MM.1S (cell line): ENCODE data around the gene FAHD2B.
"Not testable (repeated sequence)": the region's sequence is repeated elsewhere in the genome, so short reads cannot be mapped to it uniquely, and the experiment has no call there.

ENCODE experiments used
- DNase-seq: peaks from one replicate; pipeline ENCODE4 v3.0.0-alpha.2; 2015
- H2AFZ ChIP-seq: fragments of 300-600 bp; sonication (generic); 2 replicates; pipeline ENCODE4 v1.6.0; 2016; ENCODE audit warnings: antibody characterized with exemption, low read length
- H3F3A ChIP-seq: fragments of 300-600 bp; sonication (generic); 2 replicates; pipeline ENCODE4 v1.6.1; 2016; ENCODE audit warnings: mild to moderate bottlenecking, antibody characterized with exemption, low read length, moderate library complexity, mixed read lengths; ENCODE audit not compliant: insufficient read depth
- H3K27ac ChIP-seq: fragments of 300-600 bp; sonication (generic); 2 replicates; pipeline ENCODE4 v1.5.1; 2016; ENCODE audit warnings: mild to moderate bottlenecking, low read length
- H3K27me3 ChIP-seq: fragments of 300-600 bp; sonication (generic); replicated peaks from 2 replicates; pipeline ENCODE4 v1.6.0; 2016; ENCODE audit warnings: low read length; ENCODE audit not compliant: insufficient read depth
- H3K36me3 ChIP-seq: fragments of 300-600 bp; sonication (generic); replicated peaks from 2 replicates; pipeline ENCODE4 v1.6.1; 2016; ENCODE audit warnings: mild to moderate bottlenecking, low read length, mixed read lengths; ENCODE audit not compliant: insufficient read depth
- H3K4me1 ChIP-seq: fragments of 300-600 bp; sonication (generic); 2 replicates; pipeline ENCODE4 v1.6.1; 2016; ENCODE audit warnings: low read length, mixed read lengths
- H3K4me2 ChIP-seq: fragments of 300-600 bp; sonication (generic); 2 replicates; pipeline ENCODE4 v1.6.0; 2016; ENCODE audit warnings: low read depth, low read length
- H3K4me3 ChIP-seq: fragments of 300-600 bp; sonication (generic); 2 replicates; pipeline ENCODE4 v1.5.1; 2016; ENCODE audit warnings: low read length, mixed read lengths
- H3K79me2 ChIP-seq: fragments of 300-600 bp; sonication (generic); 2 replicates; pipeline ENCODE4 v1.6.1; 2016; ENCODE audit warnings: mixed run types, low read length, mixed read lengths
- H3K9ac ChIP-seq: fragments of 300-600 bp; sonication (generic); 2 replicates; pipeline ENCODE4 v1.6.1; 2016; ENCODE audit warnings: low read length, mixed read lengths
- H3K9me2 ChIP-seq: fragments of 300-600 bp; sonication (generic); replicated peaks from 2 replicates; pipeline ENCODE4 v1.6.1; 2016; ENCODE audit warnings: mild to moderate bottlenecking, low read length, mixed read lengths; ENCODE audit not compliant: insufficient read depth
- H3K9me3 ChIP-seq: fragments of 300-600 bp; sonication (generic); replicated peaks from 2 replicates; pipeline ENCODE4 v1.6.1; 2016; ENCODE audit warnings: mild to moderate bottlenecking, low read length, mixed read lengths; ENCODE audit not compliant: insufficient read depth
- H4K20me1 ChIP-seq: fragments of 300-600 bp; sonication (generic); 2 replicates; pipeline ENCODE4 v1.6.1; 2016; ENCODE audit warnings: mild to moderate bottlenecking, low read length, moderate library complexity, mixed read lengths; ENCODE audit not compliant: insufficient read depth
- CTCF ChIP-seq: fragments of 300-600 bp; sonication (generic); IDR thresholded peaks from 2 replicates; pipeline ENCODE4 v1.5.1; 2016; ENCODE audit warnings: antibody characterized with exemption, low read length, mixed read lengths
- EZH2 ChIP-seq: fragments of 300-600 bp; sonication (generic); optimal IDR thresholded peaks from 2 replicates; pipeline ENCODE3; 2017; ENCODE audit warnings: low read depth, mild to moderate bottlenecking, antibody characterized with exemption, low read length, mixed read lengths
- EZH2phosphoT487 ChIP-seq: fragments of 300-600 bp; sonication (generic); IDR thresholded peaks from 2 replicates; pipeline ENCODE4 v1.6.1; 2018; ENCODE audit warnings: antibody characterized with exemption, low read length

FAHD2B gene

GRCh38 chr2:97095661-97096060 lies 979 bp upstream of the FAHD2B start:
- H3K27ac ChIP-seq, result no peak overlapping the region
- no peaks in the 10 kb centered on the region for H3K36me3 ChIP-seq
- no peaks in the 10 kb centered on the region for H3K27me3 ChIP-seq
- no peaks in the 10 kb centered on the region for H3K9me3 ChIP-seq
- H3K4me3 ChIP-seq, result peak overlapping the region; percentile 29; the same call in 1 of the 2 replicates
- TF ChIP-seq CTCF (no peak), EZH2phosphoT487 (no peak), EZH2 (no peak)
- H4K20me1 ChIP-seq, result no peaks in the 10 kb centered on the region
- H3K9me2 ChIP-seq, result no peaks in the 10 kb centered on the region
- peak overlapping the region; percentile 56; the same call in 1 of the 2 replicates for H2AFZ ChIP-seq
- no peaks in the 10 kb centered on the region for H3K79me2 ChIP-seq
- DNase-seq, result no peak
- H3K4me1 ChIP-seq, result no peaks in the 10 kb centered on the region
- no peak overlapping the region for H3K9ac ChIP-seq
- H3F3A ChIP-seq, result no peaks in the 10 kb centered on the region
- peak overlapping the region; percentile 37; the same call in 1 of the 2 replicates for H3K4me2 ChIP-seq

GRCh38 chr2:97093983-97094771 lies 505 bp downstream of the FAHD2B start:
- H3K9ac ChIP-seq, H2AFZ ChIP-seq, H3K9me2 ChIP-seq, H3K4me2 ChIP-seq, H3F3A ChIP-seq, H3K4me3 ChIP-seq, H3K36me3 ChIP-seq, H3K27me3 ChIP-seq, H3K9me3 ChIP-seq, H3K79me2 ChIP-seq, H4K20me1 ChIP-seq, H3K4me1 ChIP-seq, H3K27ac ChIP-seq, DNase-seq: not testable (repeated sequence)

- H3K9me3 ChIP-seq, H3K36me3 ChIP-seq, H3K4me3 ChIP-seq, H4K20me1 ChIP-seq, H3F3A ChIP-seq, DNase-seq, H3K27me3 ChIP-seq, H3K9me2 ChIP-seq, H2AFZ ChIP-seq, H3K79me2 ChIP-seq, H3K27ac ChIP-seq, H3K4me2 ChIP-seq, H3K9ac ChIP-seq, H3K4me1 ChIP-seq: not testable (repeated sequence)
These were observed 1.7 kb downstream of the FAHD2B start for GRCh38 chr2:97092946-97093345.

GRCh38 chr2:97088706-97089105 lies 6.0 kb downstream of the FAHD2B start:
- DNase-seq, H3K9me2 ChIP-seq, H2AFZ ChIP-seq, H3F3A ChIP-seq, H4K20me1 ChIP-seq, H3K27ac ChIP-seq, H3K79me2 ChIP-seq, H3K4me3 ChIP-seq, H3K9ac ChIP-seq, H3K4me2 ChIP-seq, H3K4me1 ChIP-seq, H3K36me3 ChIP-seq, H3K27me3 ChIP-seq, H3K9me3 ChIP-seq: not testable (repeated sequence)

- not testable (repeated sequence) for H3K4me1 ChIP-seq, H3K4me2 ChIP-seq, H3K36me3 ChIP-seq, H3K79me2 ChIP-seq, H3K4me3 ChIP-seq, DNase-seq, H3K9ac ChIP-seq, H3K27me3 ChIP-seq, H2AFZ ChIP-seq, H3K9me3 ChIP-seq, H3F3A ChIP-seq, H4K20me1 ChIP-seq, H3K27ac ChIP-seq, H3K9me2 ChIP-seq
These were observed 9.6 kb downstream of the FAHD2B start for GRCh38 chr2:97085093-97085492.

GRCh38 chr2:97083516-97083915 lies 11.2 kb downstream of the FAHD2B start:
- H3K4me2 ChIP-seq, H3F3A ChIP-seq, H3K79me2 ChIP-seq, H3K9me2 ChIP-seq, DNase-seq, H4K20me1 ChIP-seq, H3K27me3 ChIP-seq, H3K9ac ChIP-seq, H3K27ac ChIP-seq, H2AFZ ChIP-seq, H3K9me3 ChIP-seq, H3K36me3 ChIP-seq, H3K4me3 ChIP-seq, H3K4me1 ChIP-seq: not testable (repeated sequence)

- H3K79me2 ChIP-seq, H3K9me2 ChIP-seq, H3K9me3 ChIP-seq, H3K27me3 ChIP-seq, H3K36me3 ChIP-seq, H3K9ac ChIP-seq, H3K4me2 ChIP-seq, H2AFZ ChIP-seq, DNase-seq, H3K4me3 ChIP-seq, H3K27ac ChIP-seq, H3K4me1 ChIP-seq, H3F3A ChIP-seq, H4K20me1 ChIP-seq: not testable (repeated sequence)
These were observed 12.5 kb downstream of the FAHD2B start for GRCh38 chr2:97082206-97082605.
